ENCODE data around the gene ROBO1. TPM values are rescaled to one million over a fixed set of nuclear protein-coding genes. Genes with fewer than 3 reads are reported as not detected.

The ROBO1 gene
- total and polyA plus RNA-seq, 2 of the 8 experiments (the other 6 are each of a cell fraction or from before 2014, with no cell fraction given): 51.4 to 91.0 TPM

- ChIA-PET CTCF (ENCODE audit: partially characterized antibody) (no interaction called here), POLR2A (ENCODE audit: partially characterized antibody) (no interaction called here)
- Histone ChIP-seq H3K9ac (replicated peaks in 1 of 4; ENCODE audit: extremely low read depth in 1 of 4, low read depth in 3 of 4, low read length in 3 of 4) (no peak overlapping the region), H3K56ac (replicated peaks; ENCODE audit: insufficient read length, low read depth, low read length) (no peak overlapping the region), H3K23me2 (ENCODE audit: low read depth, low read length) (no peaks in the 10 kb centered on the region), H3K4me2 (ENCODE audit: insufficient read depth in 1 of 2, low read depth in 2 of 2, low read length in 2 of 2) (no peak overlapping the region), H4K5ac (ENCODE audit: insufficient read length, low read depth, low read length) (no peak overlapping the region), H3K27me3 (replicated peaks in 1 of 4; ENCODE audit: control insufficient read depth in 3 of 4, extremely low read depth in 1 of 4, insufficient read depth in 3 of 4, low read length in 3 of 4) (no peaks in the 10 kb centered on the region), H3K36me3 (ENCODE audit: control insufficient read depth in 2 of 4, insufficient read depth in 4 of 4, low read length in 3 of 4) (peaks cover 0 to 10% (median 1%) of the 10 kb centered on the region in 4 experiments; a peak in 2 of 8 replicates), H2BK20ac (ENCODE audit: low read length) (no peak overlapping the region), H2BK120ac (replicated peaks; ENCODE audit: low read depth, low read length) (no peak overlapping the region), H2BK5ac (ENCODE audit: low read depth, low read length) (no peak overlapping the region), H3K18ac (ENCODE audit: extremely low read depth, low read length) (no peak overlapping the region), H3K79me2 (ENCODE audit: control insufficient read depth in 1 of 2, insufficient read depth in 2 of 2, low read length in 2 of 2) (no peaks in the 10 kb centered on the region), H3K23ac (ENCODE audit: insufficient read length) (no peak overlapping the region), H3K4ac (replicated peaks; ENCODE audit: insufficient read length, low read depth, low read length) (no peak overlapping the region), H2BK15ac (ENCODE audit: low read length) (no peak overlapping the region), H4K20me1 (replicated peaks in 1 of 2; ENCODE audit: control insufficient read depth in 1 of 2, insufficient read depth in 2 of 2, low read length in 2 of 2) (peaks cover 0 to 2% of the 10 kb centered on the region in 2 experiments), H3K27ac (ENCODE audit: low read depth, low read length) (no peak overlapping the region), H2BK12ac (ENCODE audit: low read depth, low read length) (no peak overlapping the region), H3K14ac (ENCODE audit: insufficient read length) (no peak overlapping the region), H3K4me1 (replicated peaks in 1 of 4; ENCODE audit: control insufficient read depth in 3 of 4, insufficient read depth in 4 of 4, low read length in 3 of 4) (no peaks in the 10 kb centered on the region), H4K8ac (ENCODE audit: extremely low read depth, insufficient read depth, low read length) (no peak overlapping the region), H2AK5ac (ENCODE audit: low read depth, low read length) (no peak overlapping the region), H2AFZ (ENCODE audit: low read length) (no peak overlapping the region), H3K79me1 (ENCODE audit: low read depth, low read length) (no peaks in the 10 kb centered on the region), H3K9me3 (ENCODE audit: insufficient read depth in 2 of 2, low read depth in 1 of 2, low read length in 1 of 2) (no peaks in the 10 kb centered on the region), H3K4me3 (ENCODE audit: extremely low read depth in 1 of 4, insufficient read depth in 2 of 4, low read depth in 3 of 4, low read length in 4 of 4) (no peak overlapping the region), H4K91ac (replicated peaks; ENCODE audit: insufficient read length, low read length) (no peak overlapping the region)
- no peak for DNase-seq (ENCODE audit: low read depth in 1 of 2, low spot score in 2 of 2)
- WGBS, 2 experiments (ENCODE audit: extremely low coverage in 1 of 2, insufficient coverage in 1 of 2, insufficient read length in 1 of 2, insufficient replicate concordance in 2 of 2, low coverage in 1 of 2, low lambda C conversion rate in 2 of 2, missing lambda C conversion rate in 1 of 2): 70% methylated on average over 2 of the region's 2 CpGs; no CpG with 5 or more reads in 1 of the 2 experiments
- no peak for FAIRE-seq
- TF ChIP-seq TAF1 (IDR thresholded peaks at IDR 0.05; ENCODE audit: low read depth, low read length): no peak
- no peak for TF ChIP-seq EGR1 (IDR thresholded peaks at IDR 0.05; ENCODE audit: borderline replicate concordance, low read depth, low read length)
- TF ChIP-seq SP1 (IDR thresholded peaks at IDR 0.05; ENCODE audit: low read depth, low read length): no peak
- no peak for TF ChIP-seq SIX5 (IDR thresholded peaks at IDR 0.05; ENCODE audit: low read depth, low read length)
- TF ChIP-seq ZNF274 (IDR thresholded peaks at IDR 0.05; ENCODE audit: borderline replicate concordance, extremely low read depth, low read length): no peak
- no peak for TF ChIP-seq POU5F1 (IDR thresholded peaks at IDR 0.05; ENCODE audit: low read depth, low read length)
- no peak for TF ChIP-seq CTBP2 (IDR thresholded peaks at IDR 0.05; ENCODE audit: borderline replicate concordance, insufficient read depth, insufficient read length, low read length)
- TF ChIP-seq EZH2 (IDR thresholded peaks at IDR 0.05; ENCODE audit: low read depth, low read length, severe bottlenecking): no peak
- TF ChIP-seq RXRA (IDR thresholded peaks at IDR 0.05; ENCODE audit: insufficient read depth, low read depth, low read length): no peak
- TF ChIP-seq BACH1 (IDR thresholded peaks at IDR 0.05; ENCODE audit: low read length): no peak
- TF ChIP-seq CEBPB (IDR thresholded peaks at IDR 0.05; ENCODE audit: low read depth, low read length): no peak
- TF ChIP-seq TEAD4 (IDR thresholded peaks at IDR 0.05; ENCODE audit: low read depth, low read length): no peak
These were observed 1077.0 kb downstream of the ROBO1 start for GRCh38 chr3:78690766-78691165.
